Activated T-cell treated with anti-CD3 and anti-CD28 coated beads for 24 hours (primary cell): ENCODE results near the gene LCE6A.

Experiments used
- DNase-seq: peaks from one replicate; pipeline ENCODE4 v3.0.0-alpha.2; 2020; ENCODE audit warnings: low read depth

Gene LCE6A

GRCh38 chr1:152842556-152842955 lies at the start of gene LCE6A:
Gene LCE6A (plus strand): TSS chr1:152842856. CDS start chr1:152843521, 665 bp downstream.
- no peak for DNase-seq

GRCh38 chr1:152795686-152796085 lies 47.0 kb upstream of the LCE6A start:
- DNase-seq: no peak

- DNase-seq: no peak
These were observed 46.2 kb upstream of the LCE6A start, which contains the start of gene LCE1D for GRCh38 chr1:152796421-152796820. Gene LCE1D (plus strand): TSS chr1:152796721. CDS start chr1:152797795, 1,074 bp downstream.

DNA sequence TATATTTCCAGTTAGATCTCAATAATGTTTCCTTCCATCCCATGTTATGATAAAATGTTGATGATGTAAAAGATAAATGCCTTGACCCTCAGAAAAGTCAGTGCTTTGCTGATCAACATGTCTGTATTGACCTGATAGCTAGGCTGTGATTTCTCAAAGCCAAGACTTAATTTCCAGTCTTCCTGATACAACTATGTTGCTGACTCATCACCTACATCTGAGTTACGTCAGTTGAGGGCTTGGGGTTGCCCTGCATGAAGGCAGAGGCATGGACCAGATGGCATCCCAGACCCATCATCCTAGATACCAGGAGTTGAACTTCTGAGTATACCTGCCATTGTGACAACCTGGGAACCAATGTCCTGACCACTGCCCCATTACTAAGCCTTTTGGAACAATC lies 41.3 kb upstream of the LCE6A start:
- no peak for DNase-seq

- no peak for DNase-seq
These were observed 36.1 kb upstream of the LCE6A start, which contains the start of gene LCE1C for GRCh38 chr1:152806576-152806975. Gene LCE1C (minus strand): TSS chr1:152806651. CDS start chr1:152805478, 1,173 bp downstream.

GRCh38 chr1:152811050-152811449 lies 31.6 kb upstream of the LCE6A start:
- no peak for DNase-seq

DNA sequence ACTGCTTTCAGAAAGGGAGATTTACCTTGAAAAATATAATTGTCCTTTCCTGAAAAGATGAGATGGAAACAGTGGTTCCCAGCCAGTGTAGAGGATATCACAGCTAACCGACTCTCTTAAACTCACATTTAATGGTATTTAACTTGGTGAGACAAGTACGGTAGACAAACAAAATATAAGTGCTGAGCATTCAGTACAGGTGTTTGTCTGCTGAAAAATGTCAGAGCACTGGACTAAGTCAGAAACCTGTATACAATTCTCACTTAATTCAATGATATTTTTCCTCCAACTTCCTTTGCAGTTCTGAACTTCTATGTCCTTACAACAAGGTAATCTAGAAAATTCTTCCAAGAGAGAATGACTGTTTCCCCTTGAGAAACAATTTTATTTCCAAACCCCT lies 31.0 kb upstream of the LCE6A start, which contains the start of gene LCE1B:
Gene LCE1B (plus strand): TSS at position 301 of the 400 bp plus-strand sequence. CDS start 476 bp downstream, outside the sequence.
- no peak for DNase-seq

DNA sequence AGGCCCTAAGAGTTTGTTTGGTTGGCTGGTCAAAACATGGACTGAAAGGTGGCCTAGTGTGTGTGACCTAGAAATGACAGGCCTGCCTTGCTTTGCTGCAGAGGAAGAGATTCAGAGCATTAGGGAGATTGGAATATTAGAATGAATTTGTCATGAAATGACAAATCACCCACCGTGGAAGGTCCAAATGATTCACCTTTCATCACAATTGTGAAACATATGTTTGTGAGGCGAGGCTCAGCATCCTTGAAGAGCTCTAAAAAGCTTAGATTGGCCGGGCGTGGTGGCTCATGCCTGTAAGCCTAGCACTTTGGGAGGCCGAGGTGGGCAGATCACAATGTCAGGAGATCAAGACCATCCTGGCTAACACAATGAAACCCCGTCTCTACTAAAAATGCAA lies 25.3 kb upstream of the LCE6A start:
- DNase-seq: no peak

- no peak for DNase-seq
These were observed 19.4 kb upstream of the LCE6A start for GRCh38 chr1:152823294-152823693.

GRCh38 chr1:152824964-152825363 lies 17.7 kb upstream of the LCE6A start:
- DNase-seq: no peak

GRCh38 chr1:152827173-152827572 lies 15.5 kb upstream of the LCE6A start, which contains the start of gene LCE1A:
Gene LCE1A (plus strand): TSS chr1:152827473. CDS start chr1:152827473, 0 bp downstream.
- no peak for DNase-seq

DNA sequence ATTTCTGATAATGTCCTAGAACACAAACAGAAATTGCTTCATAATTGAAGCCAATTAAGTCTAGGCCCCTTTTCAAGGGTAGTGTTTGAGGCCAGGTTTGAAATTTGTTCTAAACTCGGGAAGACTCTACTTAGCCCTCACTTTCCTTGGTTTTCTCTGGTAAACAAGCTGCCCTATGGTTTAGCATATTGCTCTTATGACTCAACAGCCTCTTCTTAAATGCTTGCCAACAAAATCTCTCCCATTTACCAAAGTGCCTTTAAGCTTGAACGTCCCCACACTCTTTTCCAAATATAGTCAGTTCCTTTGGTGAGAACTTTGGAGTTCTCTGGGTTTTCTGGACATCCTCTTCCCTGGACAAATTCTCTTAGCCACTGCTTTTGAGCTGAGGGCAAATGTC lies 5.8 kb upstream of the LCE6A start:
- DNase-seq: no peak

DNA sequence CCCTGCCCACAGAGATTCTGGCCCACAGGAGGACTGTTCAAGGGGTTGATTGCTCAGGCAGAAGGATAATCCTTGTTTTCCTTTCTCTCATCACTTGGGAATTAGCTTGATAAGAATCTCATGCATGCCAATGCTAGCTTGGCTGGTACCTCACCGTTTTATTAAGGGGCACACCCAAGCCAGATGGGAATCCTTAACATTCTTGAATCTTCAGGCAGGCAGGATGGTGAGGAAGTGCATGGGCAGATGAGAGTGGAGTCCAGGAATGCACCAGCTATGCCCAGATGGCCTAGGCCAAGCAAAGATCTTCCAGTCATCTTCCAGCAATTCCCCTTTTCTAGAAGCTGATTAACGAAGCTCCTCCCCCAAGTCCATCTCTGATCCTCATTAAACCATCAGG lies 13.0 kb downstream of the LCE6A start:
- no peak for DNase-seq

GRCh38 chr1:152858062-152858461 lies 15.4 kb downstream of the LCE6A start:
- DNase-seq: no peak

DNA sequence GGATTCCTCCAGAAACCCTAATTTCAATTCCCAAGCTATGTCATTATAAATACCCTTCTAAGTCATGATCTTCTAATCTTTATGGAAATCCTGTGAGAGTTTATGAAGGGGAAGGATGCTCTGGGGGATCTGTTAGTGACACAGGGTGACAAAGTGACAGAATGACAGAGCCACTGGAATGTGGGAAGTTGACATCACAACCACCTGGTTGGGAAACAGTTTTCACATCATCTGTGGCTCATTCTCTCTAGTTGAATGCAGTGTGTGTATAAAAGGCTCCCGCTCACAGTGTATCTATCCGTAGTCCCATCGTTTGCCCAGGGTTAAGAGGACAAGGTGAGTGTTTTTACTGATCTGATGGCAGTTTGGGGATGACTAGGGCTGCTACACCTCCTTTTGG lies 17.0 kb downstream of the LCE6A start, which contains the start of gene LCE7A:
Gene LCE7A (plus strand): TSS at position 301 of the 400 bp plus-strand sequence. CDS start 702 bp downstream, outside the sequence.
- DNase-seq: no peak

GRCh38 chr1:152860129-152860528 lies 17.5 kb downstream of the LCE6A start:
- DNase-seq: no peak

DNA sequence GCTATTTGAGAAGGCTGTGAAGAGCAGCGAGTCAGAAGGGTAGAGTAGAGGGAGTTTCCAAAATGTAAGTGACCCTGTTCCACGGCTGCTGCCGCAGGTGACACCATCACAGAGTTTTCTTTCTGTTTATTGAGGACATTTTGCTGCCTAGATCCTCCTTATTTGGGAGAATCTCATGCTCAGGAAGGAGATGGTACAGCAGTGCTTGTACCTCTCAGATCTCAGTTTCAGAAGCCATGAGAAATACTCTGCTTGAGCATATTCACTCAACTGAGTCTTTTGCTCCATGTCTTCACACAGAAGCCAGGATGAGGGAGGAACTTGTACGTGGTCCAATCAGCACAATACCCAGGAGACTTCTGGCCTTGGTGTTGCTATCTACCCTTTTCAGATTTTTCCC lies 18.7 kb downstream of the LCE6A start:
- DNase-seq: no peak

DNA sequence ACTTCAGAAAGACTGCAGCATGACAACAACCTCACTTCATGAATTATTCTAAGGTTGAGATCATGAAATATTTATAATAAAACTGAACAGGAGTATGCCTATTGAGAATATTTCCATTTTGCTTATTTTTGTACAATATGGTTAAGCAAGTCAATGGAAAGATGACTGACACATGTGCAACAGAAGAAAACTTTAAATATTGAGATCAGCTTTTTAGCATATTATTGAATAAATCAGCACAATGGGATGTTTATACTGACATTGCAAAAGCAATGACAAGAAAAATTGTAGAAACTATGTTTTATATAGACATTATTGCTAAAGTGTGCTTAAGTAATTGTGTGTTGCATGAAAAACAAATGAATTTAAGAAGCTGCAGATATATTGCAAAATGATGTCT lies 21.8 kb downstream of the LCE6A start:
- DNase-seq: no peak

- no peak for DNase-seq
These were observed 23.7 kb downstream of the LCE6A start for GRCh38 chr1:152866321-152866720.

DNA sequence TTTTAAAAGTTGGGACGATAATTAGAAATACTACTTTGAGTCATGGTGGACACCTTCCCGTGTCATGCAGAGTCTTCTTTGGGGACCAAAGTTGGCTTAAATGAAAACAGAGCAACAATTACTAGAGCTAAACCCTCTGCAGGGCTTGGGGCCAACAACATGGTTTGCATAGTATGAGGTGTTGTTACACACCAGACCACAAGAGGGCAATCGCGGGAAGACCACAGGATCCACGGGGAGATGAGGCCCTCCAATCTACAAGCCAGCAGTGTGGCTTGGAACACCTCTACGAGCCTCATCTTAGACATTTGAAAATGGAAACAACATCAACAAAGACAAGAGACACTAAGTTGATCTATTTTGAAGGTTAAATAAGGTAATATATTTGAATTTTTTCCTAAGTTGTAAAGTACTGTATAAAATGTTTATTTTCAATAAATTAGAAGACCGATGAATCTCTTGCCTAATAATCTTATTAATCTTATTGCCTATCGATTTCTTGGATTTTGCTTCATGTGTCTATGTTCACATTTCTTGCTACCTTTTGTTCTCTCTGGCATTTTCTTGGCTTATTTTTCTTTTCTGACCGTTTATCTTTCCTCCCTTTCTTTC lies 27.3 kb downstream of the LCE6A start:
- DNase-seq: peak; percentile 59

- DNase-seq: no peak
These were observed 28.4 kb downstream of the LCE6A start for GRCh38 chr1:152870831-152871730.

- no peak for DNase-seq
These were observed 29.1 kb downstream of the LCE6A start for GRCh38 chr1:152871731-152872126.

- no peak for DNase-seq
These were observed 30.8 kb downstream of the LCE6A start for GRCh38 chr1:152873495-152873894.
